BLaER1 treated with 17β-estradiol and CSF1 and Interleukin-3, amounts not matched to agents 10 nM and 100 nM (cell line): Measurements from ENCODE around the gene BRIX1.
"Not testable (repeated sequence)": the region's sequence is repeated elsewhere in the genome, so short reads cannot be mapped to it uniquely, and the experiment has no call there.

Experiments
- H3K27ac ChIP-seq, 11 experiments: shearing (Covaris generic); formaldehyde crosslinking; 2 replicates each; pipeline ENCODE4 v1.8.1; 2022
- H3K27me3 ChIP-seq, 11 experiments: shearing (Covaris generic); formaldehyde crosslinking; 2 replicates each; pipeline ENCODE4 v1.8.1; 2022
- H3K36me3 ChIP-seq, 11 experiments: shearing (Covaris generic); formaldehyde crosslinking; 2 replicates each; pipeline ENCODE4 v1.8.1; 2022
- H3K4me1 ChIP-seq, 10 experiments: shearing (Covaris generic); formaldehyde crosslinking; 2 replicates each; pipeline ENCODE4 v1.8.1; 2022
- H3K4me2 ChIP-seq, 11 experiments: shearing (Covaris generic); formaldehyde crosslinking; 2 replicates each; pipeline ENCODE4 v1.8.1; 2022
- H3K4me3 ChIP-seq, 10 experiments: shearing (Covaris generic); formaldehyde crosslinking; 2 replicates each; pipeline ENCODE4 v1.8.1; 2022
- H3K9ac ChIP-seq, 11 experiments: shearing (Covaris generic); formaldehyde crosslinking; 2 replicates each; pipeline ENCODE4 v1.8.1; 2022
- H3K9me3 ChIP-seq, 11 experiments: shearing (Covaris generic); formaldehyde crosslinking; replicated peaks in 1 of 11; 2 replicates each; pipeline ENCODE4 v1.8.1; 2022
- H4K20me1 ChIP-seq, 11 experiments: shearing (Covaris generic); formaldehyde crosslinking; 2 replicates each; pipeline ENCODE4 v1.8.1; 2022
- Cebpa-rat ChIP-seq, 11 experiments: shearing (Covaris generic); IDR thresholded peaks; 2 replicates each; pipeline ENCODE4 v1.8.1; 2022

Gene BRIX1

GRCh38 chr5:34903260-34903659 is 12.3 kb upstream of the BRIX1 start:
- Histone ChIP-seq H3K9me3 (no peaks in the 10 kb centered on the region), H3K4me2 (no peak overlapping the region), H3K36me3 (peaks cover 5 to 67% (median 33%) of the 10 kb centered on the region in 11 experiments; a peak in 21 of 22 replicates), H4K20me1 (no peaks in the 10 kb centered on the region; a peak in 1 of 22 replicates), H3K27me3 (no peaks in the 10 kb centered on the region), H3K27ac (no peak overlapping the region), H3K4me1 (peaks cover 0 to 7% (median 0%) of the 10 kb centered on the region in 10 experiments; a peak in 2 of 20 replicates), H3K4me3 (no peak overlapping the region), H3K9ac (no peak overlapping the region)
- TF ChIP-seq Cebpa-rat (IDR thresholded peaks at IDR 0.05), result no peak

- peaks cover 28 to 90% (median 56%) of the 10 kb centered on the region in 11 experiments; a peak in 21 of 22 replicates for H3K36me3 ChIP-seq
- TF ChIP-seq Cebpa-rat (IDR thresholded peaks at IDR 0.05), result no peak
Measured at GRCh38 chr5:34905564-34905963, 9.9 kb upstream of the BRIX1 start.

GRCh38 chr5:34913072-34913471 is 2.4 kb upstream of the BRIX1 start:
- no peak overlapping the region for H3K27ac ChIP-seq
- no peaks in the 10 kb centered on the region for H3K27me3 ChIP-seq
- peak overlapping the region in 2 of 11 experiments; percentile 1 to 76; a peak in 1 of 22 replicates for H3K9ac ChIP-seq
- peaks cover 42 to 60% (median 55%) of the 10 kb centered on the region in 11 experiments for H3K36me3 ChIP-seq
- no peak for TF ChIP-seq Cebpa-rat (IDR thresholded peaks at IDR 0.05)
- peaks cover 0 to 26% (median 9%) of the 10 kb centered on the region in 11 experiments; a peak in 14 of 22 replicates for H4K20me1 ChIP-seq
- no peaks in the 10 kb centered on the region for H3K9me3 ChIP-seq
- peak overlapping the region in 8 of 11 experiments; percentile 76 to 97 (median 84); a peak in 12 of 22 replicates for H3K4me2 ChIP-seq
- peaks cover 23 to 38% (median 31%) of the 10 kb centered on the region in 10 experiments for H3K4me1 ChIP-seq
- no peak overlapping the region; a peak in 2 of 20 replicates for H3K4me3 ChIP-seq

More at GRCh38 chr5:34905564-34905963, 9.9 kb upstream of the BRIX1 start:
- H3K4me1 ChIP-seq, result peaks cover 0 to 7% (median 0%) of the 10 kb centered on the region in 10 experiments; a peak in 2 of 20 replicates
- no peak overlapping the region for H3K9ac ChIP-seq
- H3K4me3 ChIP-seq, result no peak overlapping the region
- no peak overlapping the region for H3K27ac ChIP-seq
- peaks cover 0 to 4% (median 0%) of the 10 kb centered on the region in 11 experiments; a peak in 2 of 22 replicates for H4K20me1 ChIP-seq
- H3K9me3 ChIP-seq, result no peaks in the 10 kb centered on the region
- no peak overlapping the region for H3K4me2 ChIP-seq
- H3K27me3 ChIP-seq, result no peaks in the 10 kb centered on the region

GRCh38 chr5:34914671-34915138 is 806 bp upstream of the BRIX1 start:
- Histone ChIP-seq H3K36me3 (peaks cover 32 to 60% (median 55%) of the 10 kb centered on the region in 11 experiments), H3K9me3 (no peaks in the 10 kb centered on the region), H3K9ac (peak overlapping the region; percentile 76 to 98 (median 92)), H3K27me3 (no peaks in the 10 kb centered on the region), H4K20me1 (peaks cover 0 to 42% (median 23%) of the 10 kb centered on the region in 11 experiments; a peak in 15 of 22 replicates), H3K4me2 (peak overlapping the region; percentile 76 to 97 (median 84)), H3K4me3 (peak overlapping the region; percentile 84 to 100 (median 92)), H3K4me1 (peaks cover 24 to 40% (median 32%) of the 10 kb centered on the region in 10 experiments), H3K27ac (peak overlapping the region in 10 of 11 experiments; percentile 75 to 96 (median 90); a peak in 21 of 22 replicates)
- TF ChIP-seq Cebpa-rat (IDR thresholded peaks at IDR 0.05), result peak in 5 of 11 experiments; percentile 7 to 52 (median 33); a peak in 1 of 22 replicates

- peaks cover 31 to 60% (median 55%) of the 10 kb centered on the region in 11 experiments for H3K36me3 ChIP-seq
- peaks cover 0 to 53% (median 26%) of the 10 kb centered on the region in 11 experiments; a peak in 17 of 22 replicates for H4K20me1 ChIP-seq
- TF ChIP-seq Cebpa-rat (IDR thresholded peaks at IDR 0.05), result no peak
Measured at GRCh38 chr5:34915856-34916192, 313 bp downstream of the BRIX1 start.

GRCh38 chr5:34916518-34916917 is 1.0 kb downstream of the BRIX1 start:
- H3K9ac ChIP-seq, result peak overlapping the region; percentile 87 to 98 (median 92)
- peaks cover 31 to 60% (median 55%) of the 10 kb centered on the region in 11 experiments for H3K36me3 ChIP-seq
- peaks cover 24 to 40% (median 32%) of the 10 kb centered on the region in 10 experiments for H3K4me1 ChIP-seq
- H3K4me3 ChIP-seq, result peak overlapping the region; percentile 84 to 100 (median 92)
- no peak for TF ChIP-seq Cebpa-rat (IDR thresholded peaks at IDR 0.05)
- H3K4me2 ChIP-seq, result peak overlapping the region; percentile 83 to 99 (median 89)
- H3K27ac ChIP-seq, result peak overlapping the region; percentile 64 to 96 (median 90)
- H4K20me1 ChIP-seq, result peaks cover 0 to 57% (median 33%) of the 10 kb centered on the region in 11 experiments; a peak in 17 of 22 replicates
- no peaks in the 10 kb centered on the region for H3K9me3 ChIP-seq
- H3K27me3 ChIP-seq, result no peaks in the 10 kb centered on the region

More at GRCh38 chr5:34915856-34916192, 313 bp downstream of the BRIX1 start:
- Histone ChIP-seq H3K27ac (peak overlapping the region; percentile 64 to 96 (median 90)), H3K9me3 (no peaks in the 10 kb centered on the region), H3K27me3 (no peaks in the 10 kb centered on the region), H3K4me3 (peak overlapping the region; percentile 84 to 100 (median 92)), H3K4me2 (peak overlapping the region; percentile 83 to 99 (median 89)), H3K4me1 (peaks cover 24 to 40% (median 32%) of the 10 kb centered on the region in 10 experiments), H3K9ac (peak overlapping the region; percentile 87 to 98 (median 92))

GRCh38 chr5:34918025-34918424 is 2.5 kb downstream of the BRIX1 start:
- Histone ChIP-seq H3K9me3 (no peaks in the 10 kb centered on the region), H3K27me3 (no peaks in the 10 kb centered on the region), H3K4me3 (peak overlapping the region in 8 of 10 experiments; percentile 84 to 100 (median 91); a peak in 6 of 20 replicates), H3K4me2 (peak overlapping the region; percentile 83 to 99 (median 89); a peak in 20 of 22 replicates), H3K4me1 (peaks cover 24 to 36% (median 31%) of the 10 kb centered on the region in 10 experiments), H3K27ac (no peak overlapping the region), H3K36me3 (peaks cover 38 to 61% (median 55%) of the 10 kb centered on the region in 11 experiments), H3K9ac (peak overlapping the region in 6 of 11 experiments; percentile 19 to 91 (median 33); a peak in 4 of 22 replicates), H4K20me1 (peaks cover 0 to 69% (median 39%) of the 10 kb centered on the region in 11 experiments; a peak in 17 of 22 replicates)
- TF ChIP-seq Cebpa-rat (IDR thresholded peaks at IDR 0.05), result no peak

- Histone ChIP-seq H4K20me1 (peaks cover 0 to 74% (median 41%) of the 10 kb centered on the region in 11 experiments; a peak in 17 of 22 replicates), H3K36me3 (peaks cover 49 to 69% (median 65%) of the 10 kb centered on the region in 11 experiments), H3K4me3 (no peak overlapping the region), H3K27me3 (no peaks in the 10 kb centered on the region), H3K4me2 (no peak overlapping the region), H3K9ac (no peak overlapping the region), H3K4me1 (peaks cover 17 to 36% (median 26%) of the 10 kb centered on the region in 10 experiments), H3K27ac (no peak overlapping the region), H3K9me3 (no peaks in the 10 kb centered on the region)
- TF ChIP-seq Cebpa-rat (IDR thresholded peaks at IDR 0.05), result no peak
Measured at GRCh38 chr5:34919077-34919476, 3.6 kb downstream of the BRIX1 start.

- H3K9ac ChIP-seq, result peak overlapping the region in 1 of 11 experiments; percentile 37; a peak in 1 of 22 replicates
- H4K20me1 ChIP-seq, result peaks cover 0 to 87% (median 21%) of the 10 kb centered on the region in 11 experiments; a peak in 16 of 22 replicates
- H3K9me3 ChIP-seq, H3K4me3 ChIP-seq, H3K27ac ChIP-seq, H3K27me3 ChIP-seq: not testable (repeated sequence)
- H3K4me2 ChIP-seq, result peak overlapping the region in 4 of 11 experiments; percentile 1 to 27 (median 3); a peak in 1 of 22 replicates
- H3K36me3 ChIP-seq, result peaks cover 76 to 99% (median 95%) of the 10 kb centered on the region in 11 experiments
- H3K4me1 ChIP-seq, result peaks cover 3 to 21% (median 14%) of the 10 kb centered on the region in 10 experiments; a peak in 19 of 20 replicates
Measured at GRCh38 chr5:34923256-34923655, 7.7 kb downstream of the BRIX1 start.
